ENCODE measurements around the gene CDH11.

- no peak for TF ChIP-seq CTCF (IDR thresholded peaks at IDR 0.05)
- TF ChIP-seq, protein P1, sequence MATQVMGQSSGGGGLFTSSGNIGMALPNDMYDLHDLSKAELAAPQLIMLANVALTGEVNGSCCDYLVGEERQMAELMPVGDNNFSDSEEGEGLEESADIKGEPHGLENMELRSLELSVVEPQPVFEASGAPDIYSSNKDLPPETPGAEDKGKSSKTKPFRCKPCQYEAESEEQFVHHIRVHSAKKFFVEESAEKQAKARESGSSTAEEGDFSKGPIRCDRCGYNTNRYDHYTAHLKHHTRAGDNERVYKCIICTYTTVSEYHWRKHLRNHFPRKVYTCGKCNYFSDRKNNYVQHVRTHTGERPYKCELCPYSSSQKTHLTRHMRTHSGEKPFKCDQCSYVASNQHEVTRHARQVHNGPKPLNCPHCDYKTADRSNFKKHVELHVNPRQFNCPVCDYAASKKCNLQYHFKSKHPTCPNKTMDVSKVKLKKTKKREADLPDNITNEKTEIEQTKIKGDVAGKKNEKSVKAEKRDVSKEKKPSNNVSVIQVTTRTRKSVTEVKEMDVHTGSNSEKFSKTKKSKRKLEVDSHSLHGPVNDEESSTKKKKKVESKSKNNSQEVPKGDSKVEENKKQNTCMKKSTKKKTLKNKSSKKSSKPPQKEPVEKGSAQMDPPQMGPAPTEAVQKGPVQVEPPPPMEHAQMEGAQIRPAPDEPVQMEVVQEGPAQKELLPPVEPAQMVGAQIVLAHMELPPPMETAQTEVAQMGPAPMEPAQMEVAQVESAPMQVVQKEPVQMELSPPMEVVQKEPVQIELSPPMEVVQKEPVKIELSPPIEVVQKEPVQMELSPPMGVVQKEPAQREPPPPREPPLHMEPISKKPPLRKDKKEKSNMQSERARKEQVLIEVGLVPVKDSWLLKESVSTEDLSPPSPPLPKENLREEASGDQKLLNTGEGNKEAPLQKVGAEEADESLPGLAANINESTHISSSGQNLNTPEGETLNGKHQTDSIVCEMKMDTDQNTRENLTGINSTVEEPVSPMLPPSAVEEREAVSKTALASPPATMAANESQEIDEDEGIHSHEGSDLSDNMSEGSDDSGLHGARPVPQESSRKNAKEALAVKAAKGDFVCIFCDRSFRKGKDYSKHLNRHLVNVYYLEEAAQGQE (IDR thresholded peaks at IDR 0.05; ENCODE audit: insufficient read depth in 1 of 2, low read depth in 2 of 2, low read length in 1 of 2): no peak
These were observed 19.5 kb downstream of the CDH11 start for GRCh38 chr16:65102326-65102725.
